Stimulated activated CD4-positive, alpha-beta T cell treated with anti-CD3 and anti-CD28 coated beads, TNF-alpha, amount 100 ng/mL, for 1 hour (primary cell): Measurements from ENCODE around the gene SPINDOC.

Source experiments
- DNase-seq, 3 donors: peaks; one replicate each; pipeline ENCODE4 v3.0.0-alpha.2; 2020; ENCODE audit warnings: low read depth in 3 of 3, low spot score in 1 of 3

The SPINDOC gene

GRCh38 chr11:63832336-63832735, 19.1 kb downstream of the SPINDOC start:
- DNase-seq = no peak

GRCh38 chr11:63833048-63833447, 19.8 kb downstream of the SPINDOC start:
- no peak for DNase-seq

- no peak for DNase-seq
Measured at GRCh38 chr11:63834535-63835157, 21.4 kb downstream of the SPINDOC start.

GRCh38 chr11:63835158-63835545, 21.9 kb downstream of the SPINDOC start:
- no peak for DNase-seq

GRCh38 chr11:63837027-63837688, 23.9 kb downstream of the SPINDOC start:
- DNase-seq = peak; percentile 44 to 55 (median 53)

- DNase-seq = no peak
Measured at GRCh38 chr11:63837739-63838138, 24.5 kb downstream of the SPINDOC start.

GRCh38 chr11:63838150-63838677, 25.0 kb downstream of the SPINDOC start:
- no peak for DNase-seq

- DNase-seq = peak; percentile 99 to 100 (median 100)
Measured at GRCh38 chr11:63838678-63839507, 25.6 kb downstream of the SPINDOC start, which contains the start of gene MARK2. MARK2 (plus strand) TSS chr11:63839110; CDS start chr11:63839507, 397 bp downstream.

- DNase-seq = no peak
Measured at GRCh38 chr11:63839508-63840355, 26.5 kb downstream of the SPINDOC start.

GRCh38 chr11:63840356-63841060, 27.3 kb downstream of the SPINDOC start:
- DNase-seq = no peak

GRCh38 chr11:63841554-63841953, 28.3 kb downstream of the SPINDOC start:
- DNase-seq = no peak

GRCh38 chr11:63843041-63843440, 29.8 kb downstream of the SPINDOC start:
- no peak for DNase-seq

- DNase-seq = no peak
Measured at GRCh38 chr11:63844836-63845235, 31.6 kb downstream of the SPINDOC start.

- no peak for DNase-seq
Measured at GRCh38 chr11:63845303-63845702, 32.0 kb downstream of the SPINDOC start.

GRCh38 chr11:63845911-63846310, 32.7 kb downstream of the SPINDOC start:
- DNase-seq = no peak

- no peak for DNase-seq
Measured at GRCh38 chr11:63846897-63847296, 33.6 kb downstream of the SPINDOC start.

GRCh38 chr11:63847363-63847762, 34.1 kb downstream of the SPINDOC start:
- DNase-seq = no peak

GRCh38 chr11:63849691-63850090, 36.4 kb downstream of the SPINDOC start:
- no peak for DNase-seq

GRCh38 chr11:63850920-63851319, 37.7 kb downstream of the SPINDOC start:
- DNase-seq = no peak

GRCh38 chr11:63851364-63851763, 38.1 kb downstream of the SPINDOC start:
- DNase-seq = no peak
